Measurements from ENCODE around the gene GCK.

DNA sequence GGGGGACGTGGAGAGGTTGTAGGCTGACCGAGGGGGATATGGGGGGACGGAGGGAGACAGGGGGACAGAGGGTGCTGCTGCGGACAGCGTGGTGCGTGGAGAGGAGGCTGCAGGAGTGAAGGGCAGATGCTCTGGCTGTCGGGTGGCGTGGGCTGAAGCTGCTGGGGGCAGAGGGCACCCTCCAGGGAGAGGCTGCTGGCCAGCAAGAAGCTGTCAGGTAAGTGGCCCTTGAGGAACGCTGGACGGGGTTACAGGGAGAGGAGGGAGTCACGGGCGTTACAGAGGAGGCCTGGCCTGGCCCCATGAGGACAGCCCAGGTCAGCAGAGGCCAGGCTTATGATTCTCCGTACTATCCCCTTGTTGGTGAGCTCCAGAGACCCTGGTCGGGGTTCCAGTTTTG is 38.7 kb upstream of the GCK start:
- TF ChIP-seq BHLHE40 (IDR thresholded peaks at IDR 0.05; ENCODE audit: borderline replicate concordance) (no peak), FOXM1 (IDR thresholded peaks at IDR 0.05; ENCODE audit: borderline replicate concordance) (no peak), FOXK2 (IDR thresholded peaks at IDR 0.05) (no peak), LEF1 (IDR thresholded peaks at IDR 0.05; ENCODE audit: borderline replicate concordance) (no peak)
